Measurements from ENCODE around the gene TINCR.

TINCR gene

GRCh38 chr19:5520501-5520900 is 47.3 kb downstream of the TINCR start:
- Histone ChIP-seq H3K9ac (no peak overlapping the region), H3K36me3 (ENCODE audit: control insufficient read depth, insufficient read depth, low read length) (no peaks in the 10 kb centered on the region), H3K27ac (no peak overlapping the region), H3K9me3 (ENCODE audit: control insufficient read depth, low read length) (no peaks in the 10 kb centered on the region), H2AFZ (no peak overlapping the region), H3K4me2 (ENCODE audit: low read length) (no peak overlapping the region), H3K79me2 (no peaks in the 10 kb centered on the region), H3K4me1 (no peaks in the 10 kb centered on the region), H3K4me3 (ENCODE audit: low read depth, low read length) (no peak overlapping the region), H3K27me3 (ENCODE audit: control insufficient read depth, insufficient read depth, low read length) (no peaks in the 10 kb centered on the region)
- no peak for TF ChIP-seq CTCF (IDR thresholded peaks at IDR 0.05)

GRCh38 chr19:5519076-5519475 is 48.7 kb downstream of the TINCR start:
- Histone ChIP-seq H2AFZ (no peak overlapping the region), H3K9ac (no peak overlapping the region), H3K27me3 (ENCODE audit: control insufficient read depth, insufficient read depth, low read length) (no peaks in the 10 kb centered on the region), H3K4me2 (ENCODE audit: low read length) (no peak overlapping the region), H3K79me2 (no peaks in the 10 kb centered on the region), H3K36me3 (ENCODE audit: control insufficient read depth, insufficient read depth, low read length) (no peaks in the 10 kb centered on the region), H3K27ac (no peak overlapping the region), H3K4me1 (no peaks in the 10 kb centered on the region), H3K4me3 (ENCODE audit: low read depth, low read length) (no peak overlapping the region), H3K9me3 (ENCODE audit: control insufficient read depth, low read length) (no peaks in the 10 kb centered on the region)
- TF ChIP-seq CTCF (IDR thresholded peaks at IDR 0.05), result no peak

GRCh38 chr19:5515737-5516136 is 52.0 kb downstream of the TINCR start:
- H3K79me2 ChIP-seq, result no peaks in the 10 kb centered on the region
- H3K4me2 ChIP-seq (ENCODE audit: low read length), result no peak overlapping the region
- no peaks in the 10 kb centered on the region for H3K9me3 ChIP-seq (ENCODE audit: control insufficient read depth, low read length)
- no peak overlapping the region for H3K27ac ChIP-seq
- no peaks in the 10 kb centered on the region for H3K4me1 ChIP-seq
- no peaks in the 10 kb centered on the region for H3K36me3 ChIP-seq (ENCODE audit: control insufficient read depth, insufficient read depth, low read length)
- H3K27me3 ChIP-seq (ENCODE audit: control insufficient read depth, insufficient read depth, low read length), result no peaks in the 10 kb centered on the region
- H3K9ac ChIP-seq, result no peak overlapping the region
- no peak overlapping the region for H2AFZ ChIP-seq
- no peak for TF ChIP-seq CTCF (IDR thresholded peaks at IDR 0.05)
- H3K4me3 ChIP-seq (ENCODE audit: low read depth, low read length), result no peak overlapping the region

- no peak overlapping the region for H3K9ac ChIP-seq
These were observed 53.8 kb downstream of the TINCR start for GRCh38 chr19:5514001-5514400.

More at GRCh38 chr19:5514001-5514400, 53.8 kb downstream of the TINCR start:
- no peak overlapping the region for H2AFZ ChIP-seq
- no peaks in the 10 kb centered on the region for H3K27me3 ChIP-seq (ENCODE audit: control insufficient read depth, insufficient read depth, low read length)
- no peak overlapping the region for H3K4me3 ChIP-seq (ENCODE audit: low read depth, low read length)
- no peaks in the 10 kb centered on the region for H3K9me3 ChIP-seq (ENCODE audit: control insufficient read depth, low read length)
- no peak for TF ChIP-seq CTCF (IDR thresholded peaks at IDR 0.05)
- H3K36me3 ChIP-seq (ENCODE audit: control insufficient read depth, insufficient read depth, low read length), result no peaks in the 10 kb centered on the region
- H3K79me2 ChIP-seq, result no peaks in the 10 kb centered on the region
- H3K27ac ChIP-seq, result no peak overlapping the region
- H3K4me2 ChIP-seq (ENCODE audit: low read length), result no peak overlapping the region
- H3K4me1 ChIP-seq, result no peaks in the 10 kb centered on the region

All from parathyroid adenoma (tissue), 2 donors.